CD4-positive, alpha-beta T cell treated with Interleukin-6 for 4 hours (primary cell): ENCODE data around the gene TP53I11.
A peak's percentile ranks its signal among the peaks of the same experiment; 100 is the strongest.

Source experiments
- DNase-seq: peaks from one replicate; pipeline ENCODE4 v3.0.0-alpha.2; 2020; ENCODE audit warnings: mixed read lengths

Gene TP53I11, protein sequence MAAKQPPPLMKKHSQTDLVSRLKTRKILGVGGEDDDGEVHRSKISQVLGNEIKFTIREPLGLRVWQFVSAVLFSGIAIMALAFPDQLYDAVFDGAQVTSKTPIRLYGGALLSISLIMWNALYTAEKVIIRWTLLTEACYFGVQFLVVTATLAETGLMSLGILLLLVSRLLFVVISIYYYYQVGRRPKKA

DNA sequence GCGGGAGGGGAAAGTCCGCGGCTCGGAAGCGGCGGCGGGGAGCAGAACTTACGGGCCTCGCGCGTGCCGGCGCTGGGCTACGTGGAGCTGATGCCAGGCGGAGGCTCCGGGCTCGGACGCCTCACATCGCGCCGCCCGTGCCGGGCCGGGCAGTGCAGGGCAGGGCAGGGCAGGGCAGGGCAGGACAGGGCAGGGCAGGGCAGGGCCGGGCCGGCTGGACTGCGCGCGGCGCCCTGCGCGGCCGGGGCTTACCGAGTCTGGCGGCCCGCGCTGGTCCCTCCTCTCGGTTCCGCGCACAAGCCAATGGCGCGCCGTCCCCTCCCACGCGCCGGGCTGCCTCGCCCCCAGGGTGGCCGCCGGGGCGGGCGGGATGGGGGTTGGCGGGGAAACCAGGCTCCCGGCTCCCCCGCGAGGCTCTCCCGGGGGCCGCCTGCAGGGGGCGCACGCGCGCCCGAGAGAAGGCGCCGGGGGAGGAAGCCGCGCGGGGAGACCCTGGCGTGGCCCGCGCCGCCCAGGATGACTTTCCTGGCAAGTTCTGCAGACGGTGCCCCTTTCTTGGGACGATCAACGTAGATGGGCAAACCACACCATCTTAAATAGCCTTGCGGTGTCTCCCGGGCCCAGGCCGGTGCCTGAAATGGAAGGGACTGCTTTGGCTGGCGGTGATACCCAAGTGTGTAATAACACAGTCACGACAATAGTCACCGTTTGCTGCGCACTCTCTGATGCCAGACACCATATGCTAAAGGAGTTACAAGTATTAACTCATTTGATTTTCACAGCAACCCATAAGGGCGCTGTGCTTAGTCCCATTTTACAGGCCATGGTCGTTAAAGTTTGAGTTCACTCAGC, at the start of gene TP53I11:
TP53I11 (minus strand) TSS at position 259 of the 852 bp plus-strand sequence. CDS start 12,548 bp downstream, outside the sequence.
- DNase-seq = peak; percentile 64

DNA sequence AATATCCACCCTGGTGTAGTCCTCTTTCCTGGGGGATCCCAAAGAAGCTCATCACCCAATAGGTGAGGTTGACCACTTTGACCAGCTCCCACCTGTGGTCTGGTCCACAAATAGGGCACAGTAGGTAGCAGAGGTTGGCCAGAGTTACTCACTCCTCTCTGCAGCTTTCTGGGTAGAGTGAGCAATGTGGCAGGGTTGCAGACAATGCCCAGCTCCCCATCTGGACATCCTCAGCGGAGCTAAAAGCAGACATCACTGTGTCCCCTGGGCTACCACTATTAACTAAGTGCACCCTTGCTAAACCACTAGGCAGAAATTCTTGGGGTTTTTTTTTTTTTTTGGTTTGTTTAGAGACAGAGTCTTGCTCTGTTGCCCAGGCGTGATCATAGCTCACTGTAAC, 48.4 kb upstream of the TP53I11 start:
- DNase-seq = no peak

DNA sequence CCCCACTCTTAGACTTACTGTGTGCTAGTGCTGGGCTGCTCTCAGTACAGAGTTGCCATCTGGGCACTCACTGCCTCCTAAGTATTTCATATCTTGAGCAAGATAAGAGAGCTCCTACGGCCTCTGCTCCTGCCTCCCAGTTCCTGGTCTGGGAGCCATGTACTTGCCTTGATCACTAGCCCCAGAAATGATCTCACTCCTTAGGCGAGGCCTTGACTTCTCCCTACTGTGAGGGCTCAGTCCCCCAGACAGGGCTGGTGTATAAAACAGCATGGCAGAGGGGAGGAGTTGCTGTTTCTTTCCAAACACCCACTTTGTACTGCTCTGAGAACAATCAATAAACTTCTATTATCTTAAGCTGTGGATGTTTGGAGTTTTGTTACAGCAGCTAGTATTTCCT, 47.4 kb upstream of the TP53I11 start:
- no peak for DNase-seq

DNA sequence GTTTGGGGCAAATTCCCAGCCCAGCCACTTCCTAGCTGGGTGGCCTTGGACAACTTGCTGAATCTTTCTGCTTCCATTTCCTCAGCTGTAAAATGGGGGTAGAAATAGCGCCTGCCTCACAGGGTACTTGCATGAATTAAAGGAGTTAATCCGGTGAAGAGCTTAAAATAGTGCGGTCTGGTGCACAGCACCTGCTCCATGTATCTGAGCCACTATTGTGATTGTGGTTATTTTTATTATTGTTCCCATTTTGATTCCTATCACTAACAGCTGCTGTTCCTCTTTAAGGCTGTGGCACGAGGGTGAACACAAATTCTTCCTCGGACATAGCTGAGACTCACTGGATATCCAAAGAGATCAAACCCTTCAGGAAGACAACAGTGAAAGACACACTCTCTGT, 46.9 kb upstream of the TP53I11 start:
- no peak for DNase-seq

DNA sequence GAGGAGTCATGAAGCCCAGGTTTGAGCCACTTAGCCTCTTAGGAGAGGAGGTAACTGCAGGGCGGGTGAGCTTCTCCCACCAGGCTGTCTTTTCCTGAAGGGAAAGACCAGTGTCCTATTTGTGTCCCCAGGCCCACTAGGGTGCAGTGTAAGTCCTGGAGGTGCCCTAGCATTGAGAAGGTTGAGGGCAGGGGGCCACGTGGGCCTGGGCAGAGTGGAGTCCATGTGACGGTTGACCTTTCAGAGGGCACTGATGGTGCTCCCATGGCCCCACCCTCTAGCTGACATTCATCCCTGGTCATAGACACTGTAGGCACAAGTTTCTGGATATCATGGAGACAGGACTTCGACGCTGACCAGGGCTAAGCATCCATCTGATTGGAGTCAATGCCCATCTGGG, 44.1 kb upstream of the TP53I11 start:
- DNase-seq = no peak

DNA sequence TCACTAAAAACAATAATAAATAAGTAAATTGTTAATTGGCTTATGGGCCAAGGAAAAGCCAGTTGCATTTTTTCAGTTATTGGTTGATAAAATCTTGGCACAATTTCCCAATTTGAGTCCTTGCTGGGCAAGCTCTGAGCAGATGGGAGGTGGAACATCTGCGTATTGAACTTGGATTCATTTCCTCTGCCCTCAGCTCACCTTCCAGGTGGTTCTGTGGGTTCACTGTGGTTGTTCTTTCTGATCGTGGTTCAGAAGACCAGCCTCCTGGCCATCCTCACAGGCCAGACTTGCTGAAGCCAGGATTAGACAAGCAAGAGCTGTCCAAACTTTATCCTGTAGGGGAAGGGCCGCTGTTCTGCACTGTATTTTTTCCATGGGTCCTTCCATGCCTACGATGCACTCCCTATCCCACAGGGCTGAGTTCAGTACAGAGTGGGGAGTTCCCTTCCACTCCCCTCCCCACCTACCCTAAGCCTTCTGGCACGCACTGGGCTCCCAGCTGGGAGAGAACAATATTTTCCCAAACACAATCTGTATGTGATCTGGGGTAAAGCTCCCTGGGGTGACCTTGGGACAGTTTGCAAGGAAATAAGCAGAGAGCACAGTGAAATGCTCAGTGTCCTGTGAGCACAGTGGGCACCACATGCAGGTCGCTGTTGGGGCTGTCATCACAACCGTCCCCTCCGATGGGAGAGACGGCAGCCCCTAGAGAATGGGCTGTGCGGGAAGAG, 43.5 kb upstream of the TP53I11 start:
- DNase-seq = no peak

DNA sequence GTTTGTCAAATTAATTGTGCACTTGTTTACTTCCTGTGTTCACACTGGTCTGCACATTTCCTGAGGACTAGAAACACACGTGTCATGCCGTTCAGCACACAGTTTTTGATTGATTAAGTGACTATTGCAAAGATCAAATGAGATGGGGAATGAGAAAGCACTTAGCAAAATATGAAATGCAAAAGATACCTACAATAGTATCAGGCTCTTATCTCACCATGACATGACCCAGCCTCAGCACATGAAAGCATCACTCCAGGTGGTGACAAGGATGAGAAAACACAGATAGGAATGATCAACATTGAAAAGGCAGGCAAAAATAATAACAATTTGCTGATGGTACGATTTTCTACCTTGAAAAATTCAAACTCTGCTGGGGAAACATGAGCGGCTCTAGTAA, 42.1 kb upstream of the TP53I11 start:
- no peak for DNase-seq

DNA sequence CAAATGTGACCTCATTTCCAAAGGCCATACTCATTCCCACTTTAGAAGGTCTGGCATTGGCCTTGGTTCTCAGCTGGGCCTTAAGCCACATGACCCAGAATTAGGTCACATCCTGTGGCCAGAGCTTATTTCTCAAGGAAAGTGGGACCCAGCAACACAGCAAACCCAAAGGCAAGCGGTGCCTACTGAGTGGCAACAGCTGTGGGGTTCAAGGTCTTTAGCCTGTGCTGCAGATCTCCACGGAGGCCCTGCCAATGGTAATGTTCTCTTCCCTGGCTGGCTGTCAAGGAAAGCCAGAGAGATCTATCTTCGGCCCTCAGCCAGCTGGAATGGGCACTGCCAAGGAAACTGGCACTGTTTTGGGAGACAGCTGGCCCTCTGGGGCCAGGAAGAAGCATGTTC, 41.5 kb upstream of the TP53I11 start:
- DNase-seq = no peak

DNA sequence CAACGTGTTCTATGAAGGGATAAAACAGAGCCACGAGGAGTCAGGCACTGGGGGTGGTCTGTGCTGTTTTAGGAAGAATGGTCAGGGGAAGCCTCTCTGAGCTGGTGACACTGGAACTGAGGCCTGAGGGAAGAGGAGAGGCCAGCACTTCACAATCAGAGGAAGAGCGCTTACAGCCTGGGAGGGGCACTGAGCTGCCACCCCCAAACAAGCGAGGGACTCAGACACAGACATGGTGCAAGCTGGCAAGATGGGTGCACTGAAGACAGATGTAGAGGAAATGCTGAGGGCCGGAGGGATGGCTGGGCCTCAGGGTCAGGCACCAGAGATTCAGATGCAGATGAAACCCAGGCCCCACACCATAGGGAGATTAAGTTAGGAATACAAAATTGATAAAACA, 40.0 kb upstream of the TP53I11 start:
- DNase-seq = no peak

DNA sequence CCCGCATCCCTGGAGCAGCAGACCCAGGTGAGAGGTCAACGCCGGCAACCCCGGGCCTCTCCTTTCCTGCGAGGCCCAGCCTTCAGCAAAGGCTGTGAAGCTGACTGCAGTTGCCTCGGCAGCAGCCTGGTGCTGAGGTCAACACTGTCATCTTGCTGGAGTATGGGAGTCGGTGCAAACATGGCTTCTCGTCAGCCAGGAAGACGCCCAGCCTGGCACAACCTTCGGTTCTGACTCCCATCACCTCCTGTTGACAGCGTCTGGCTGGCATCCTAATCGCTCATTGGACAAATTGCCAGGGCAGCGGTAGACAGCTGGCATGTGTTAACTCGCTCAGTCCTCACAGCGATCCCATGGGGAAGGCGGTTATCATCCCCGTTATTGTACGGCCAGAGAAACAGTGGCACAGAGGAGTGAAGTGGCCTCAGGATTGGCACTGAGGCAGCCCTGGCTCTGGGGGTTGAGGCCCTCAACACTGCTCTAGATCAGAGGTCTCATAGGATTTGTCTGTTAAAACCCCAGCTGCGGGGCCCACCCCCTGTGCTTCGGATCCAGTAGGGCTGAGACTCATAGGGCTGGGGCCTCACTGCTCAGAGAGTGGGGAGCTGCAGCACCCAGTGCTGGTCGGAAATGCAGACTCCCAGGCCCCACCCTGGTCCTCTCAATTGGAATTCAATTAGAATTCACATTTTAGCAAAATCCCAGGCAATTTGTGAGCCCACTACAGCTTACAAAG, 39.3 kb upstream of the TP53I11 start:
- DNase-seq = no peak

DNA sequence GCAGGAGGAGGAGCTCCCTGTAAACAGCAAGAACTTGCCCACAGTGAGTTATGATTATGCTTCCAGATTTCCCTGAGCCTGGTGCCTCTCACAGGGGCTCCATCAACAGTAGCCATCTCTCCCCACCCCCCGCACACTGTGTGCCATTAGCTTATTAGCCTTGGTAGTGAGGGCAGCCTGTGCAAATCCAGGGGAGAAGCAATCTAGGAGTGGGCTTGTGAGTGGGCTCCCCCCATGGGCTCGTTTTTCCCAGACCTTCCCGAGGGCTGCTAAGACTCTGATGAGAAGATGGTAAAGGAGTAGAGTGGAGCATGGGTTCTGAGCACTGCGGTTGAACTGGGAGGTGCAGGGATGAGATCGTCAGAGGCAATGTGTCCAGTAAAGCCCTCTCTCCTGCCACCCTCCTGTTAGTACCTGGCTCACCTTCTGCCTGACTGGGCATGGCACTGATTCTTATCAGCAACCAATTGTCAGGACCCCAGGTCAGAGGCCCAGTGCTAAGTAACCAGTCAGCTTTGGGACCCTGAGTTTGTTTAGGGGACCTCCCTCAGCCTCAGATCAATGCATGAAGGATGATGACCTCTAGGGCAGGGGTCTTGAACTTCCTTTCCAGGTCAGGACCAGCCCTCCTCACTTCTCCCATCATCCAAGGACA, 38.4 kb upstream of the TP53I11 start:
- DNase-seq = no peak

DNA sequence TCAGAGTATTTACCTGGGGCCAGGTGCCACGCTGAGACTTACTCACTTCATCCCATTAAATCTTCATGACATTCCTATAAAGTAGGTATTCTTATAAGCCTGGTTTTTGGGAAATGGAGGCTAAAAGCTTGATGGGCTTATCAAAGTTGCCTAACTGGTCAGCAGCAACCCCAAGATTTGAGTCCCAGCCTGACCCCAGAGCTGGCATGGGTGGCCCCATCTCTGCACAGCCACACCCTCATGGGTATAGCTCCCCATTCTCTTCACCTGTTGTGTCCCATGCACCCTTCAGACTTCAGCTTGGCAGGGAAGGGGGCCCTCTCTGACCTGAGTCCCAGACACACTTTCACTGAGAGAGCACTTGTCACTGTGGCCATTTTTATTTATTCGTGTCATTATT, 37.4 kb upstream of the TP53I11 start:
- DNase-seq = no peak

DNA sequence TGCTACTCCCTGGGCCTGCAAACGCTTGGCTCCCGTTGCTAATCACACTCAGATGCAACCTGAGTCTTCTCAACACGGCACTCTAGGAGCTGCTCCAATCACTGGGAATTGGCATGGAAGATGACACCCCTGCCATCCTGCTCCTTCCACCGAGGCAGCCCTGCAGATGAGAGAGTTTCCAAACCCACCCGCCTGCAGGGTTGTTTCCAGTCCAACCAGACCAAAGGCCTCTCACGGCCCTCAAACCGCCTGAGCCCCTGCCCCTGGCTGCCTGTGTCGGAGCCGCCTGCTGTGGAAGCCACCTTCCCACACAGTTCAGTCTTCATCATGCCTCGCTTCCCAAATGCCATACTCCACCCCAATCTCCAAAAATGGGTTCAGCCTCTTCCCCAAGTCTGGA, 36.8 kb upstream of the TP53I11 start:
- DNase-seq = no peak

DNA sequence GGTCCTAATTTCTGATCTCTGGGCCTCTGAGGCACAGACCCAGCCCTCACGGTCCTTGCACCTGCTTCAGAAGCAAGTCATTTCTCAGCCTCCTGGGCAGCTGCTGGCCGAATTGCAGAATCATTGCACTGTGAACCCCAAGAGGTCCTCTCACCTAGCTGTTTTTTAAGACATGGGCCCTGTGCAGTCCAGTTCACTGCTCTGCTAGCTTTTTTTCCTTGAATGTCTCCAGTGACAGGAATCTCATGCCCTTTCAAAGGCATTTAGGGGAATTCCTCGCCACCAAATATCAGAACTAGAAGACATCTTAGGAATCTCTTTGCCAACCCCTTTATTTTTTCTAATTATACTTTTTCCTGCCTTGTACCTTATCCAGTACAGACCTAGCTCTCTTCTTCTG, 35.6 kb upstream of the TP53I11 start:
- no peak for DNase-seq

DNA sequence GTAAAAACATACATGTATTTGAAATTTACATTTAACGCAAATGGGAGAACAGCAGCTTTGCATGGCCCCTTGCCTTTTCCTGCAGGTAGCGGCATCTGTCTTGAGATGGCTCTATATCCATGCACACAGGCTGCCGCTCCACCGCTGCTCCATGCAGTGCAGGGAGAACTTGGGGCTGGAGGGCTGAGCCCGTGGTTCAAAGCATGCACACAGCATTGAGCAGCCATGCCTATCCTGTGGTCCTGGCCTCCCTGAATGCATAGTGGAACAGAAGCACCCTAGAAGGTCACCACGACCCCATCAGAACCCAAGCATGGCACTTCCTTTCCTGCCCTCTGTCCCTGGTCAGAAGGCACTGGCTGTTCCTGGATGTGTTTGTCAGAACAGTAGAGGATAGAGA, 35.0 kb upstream of the TP53I11 start:
- DNase-seq = no peak

DNA sequence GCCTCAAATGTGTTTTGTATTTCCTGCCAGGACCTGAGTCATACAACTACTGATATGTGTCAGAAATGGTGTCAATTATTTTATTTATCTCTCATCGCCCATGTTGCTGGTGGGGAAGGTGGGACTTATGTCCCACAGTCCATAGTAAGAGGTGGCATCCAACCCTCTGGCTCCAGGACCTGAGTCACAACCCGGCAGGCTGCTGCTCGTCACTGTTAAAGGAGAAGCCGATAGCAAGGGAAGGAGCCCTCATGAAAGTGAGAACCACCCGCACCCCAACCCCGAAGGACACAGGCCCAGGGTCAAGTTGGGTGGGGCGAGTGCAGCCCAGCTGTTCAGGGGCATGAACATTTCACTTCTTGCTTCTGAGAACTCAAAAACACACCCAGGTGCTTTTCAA, 33.1 kb upstream of the TP53I11 start:
- no peak for DNase-seq

DNA sequence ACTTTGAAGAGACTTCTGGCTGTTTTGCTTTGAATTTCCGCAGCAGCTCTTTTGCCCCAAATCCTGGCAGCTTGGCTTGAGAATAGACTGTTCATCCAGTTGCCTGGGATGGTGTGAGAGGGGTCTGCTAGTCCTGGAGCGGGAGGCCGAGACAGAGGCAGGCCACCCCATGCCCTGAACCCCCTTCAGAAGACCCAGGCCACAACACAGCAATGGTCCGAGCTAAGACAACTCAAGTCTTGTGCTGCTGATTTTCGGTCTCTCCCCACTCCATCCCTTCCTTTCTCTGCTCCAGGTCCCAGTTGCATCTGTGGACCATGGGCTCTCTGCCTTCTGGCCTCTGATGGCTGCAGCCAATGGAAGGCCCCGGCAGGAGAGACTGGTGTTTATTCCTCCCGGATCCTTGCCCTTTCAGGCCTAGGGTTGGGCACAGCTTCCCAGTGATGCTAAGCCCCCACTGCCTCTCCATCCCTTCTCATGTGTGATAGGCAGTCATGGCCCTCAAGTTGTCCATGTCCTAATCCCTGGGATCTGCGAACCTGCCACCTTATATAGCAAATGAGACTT, 31.9 kb upstream of the TP53I11 start:
- no peak for DNase-seq

DNA sequence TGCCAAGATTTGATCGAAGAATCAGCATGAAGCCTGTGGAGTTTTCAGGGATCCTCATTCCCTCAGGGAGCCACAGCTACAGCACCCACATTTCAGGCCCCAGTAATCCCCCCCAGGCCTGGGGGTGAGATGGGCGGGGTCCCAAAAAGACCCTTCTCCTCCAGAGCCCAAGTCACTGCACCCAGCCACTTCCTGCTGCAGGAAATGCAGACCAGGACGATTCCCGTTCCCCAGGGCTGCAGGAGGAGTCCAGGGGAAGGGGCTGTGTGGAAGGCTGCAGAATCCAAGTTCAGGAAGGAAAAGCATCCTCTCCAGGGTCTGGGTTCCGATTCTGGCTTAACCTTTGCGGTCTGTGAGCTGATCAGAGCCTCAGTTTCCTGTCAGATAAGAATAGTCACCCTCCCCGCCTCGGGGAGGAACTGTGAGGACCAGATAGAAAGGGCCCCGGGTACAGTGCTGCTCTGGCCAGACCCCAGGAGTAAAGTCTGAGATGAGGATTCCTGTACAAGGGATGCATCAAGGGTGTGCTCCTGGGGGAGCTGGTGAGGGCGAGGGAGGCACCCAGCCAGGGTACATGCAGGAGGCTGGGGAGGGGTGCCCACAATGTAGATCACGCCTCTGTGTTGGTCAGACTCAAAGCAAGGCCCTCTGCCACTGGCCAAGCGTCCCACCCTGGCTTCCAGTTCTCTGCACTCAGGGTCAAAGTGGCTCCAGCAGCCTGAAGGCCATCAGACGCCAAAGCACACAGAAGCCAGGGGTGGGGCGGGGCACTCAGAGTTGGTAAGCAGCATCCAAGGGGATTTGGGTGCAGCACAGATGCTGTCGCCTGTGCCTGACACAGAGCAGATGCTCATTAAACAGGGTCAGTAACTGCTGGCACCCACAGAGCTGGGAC, 30.1 kb upstream of the TP53I11 start:
- no peak for DNase-seq

DNA sequence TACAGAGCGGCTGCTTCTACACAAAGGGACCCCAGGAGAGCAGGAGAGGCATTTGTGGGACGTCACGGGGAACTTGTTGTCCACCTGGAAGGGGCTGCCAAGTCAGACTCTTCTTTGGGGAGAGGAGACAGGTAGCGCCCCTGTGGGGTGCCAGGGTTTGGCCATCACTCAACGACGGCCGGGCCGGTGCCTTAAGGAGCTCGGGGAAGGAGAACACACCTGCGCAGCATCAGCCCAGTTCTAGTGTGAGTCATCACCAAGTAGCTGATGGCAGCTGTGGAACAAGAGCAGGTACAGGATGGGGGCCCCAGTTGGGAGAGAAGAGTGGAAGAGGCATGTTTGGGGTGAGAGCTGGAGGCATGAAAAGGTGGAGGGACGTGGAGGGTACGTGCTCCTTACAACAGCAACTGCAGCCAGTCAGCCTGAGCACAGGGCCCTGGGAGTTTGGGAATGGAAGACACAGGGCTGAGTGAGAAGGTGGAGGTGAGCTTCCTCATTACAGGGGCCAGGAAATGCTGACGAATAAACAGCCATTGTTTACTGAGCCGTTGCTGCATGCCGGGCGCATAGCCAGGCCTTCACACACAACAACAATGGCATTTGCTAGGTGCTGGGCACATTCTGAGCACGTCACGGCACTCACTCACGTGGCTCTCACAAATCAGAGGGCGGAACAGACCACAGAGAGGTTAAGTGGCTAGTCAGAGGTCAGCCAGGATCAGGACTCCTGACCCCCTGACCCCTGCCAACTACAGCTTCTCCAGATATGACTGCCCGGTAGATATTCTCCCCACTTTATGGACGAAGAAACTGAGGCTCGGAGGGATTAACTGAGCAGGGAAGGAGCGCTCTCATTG, 29.1 kb upstream of the TP53I11 start:
- no peak for DNase-seq

DNA sequence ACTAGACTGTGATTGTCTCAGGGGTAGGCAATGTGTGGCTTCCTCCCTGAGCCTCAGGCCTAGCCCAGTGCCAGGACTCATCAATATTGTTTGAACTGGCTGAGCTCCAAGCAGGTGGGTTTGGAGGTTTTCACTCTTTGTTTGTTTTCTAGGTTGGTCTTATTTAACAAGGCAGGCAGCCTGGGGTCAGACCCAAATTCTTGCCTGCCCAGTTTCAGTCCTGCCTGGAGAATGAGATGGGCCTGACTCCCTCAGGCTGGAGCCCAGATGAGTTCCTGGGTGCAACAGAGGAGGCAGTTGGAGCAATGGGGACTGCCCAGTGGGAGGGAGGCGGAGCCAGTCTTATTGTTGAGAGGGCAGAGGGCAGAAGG, 28.3 kb upstream of the TP53I11 start:
- DNase-seq = no peak
